OCI-LY7 (cell line): ENCODE measurements around the gene AGRN. TPM values are rescaled to one million over a fixed set of nuclear protein-coding genes. Genes with fewer than 3 reads are reported as not detected.

Experiments used
- BruUV-seq: library from RNA; stranded (reverse); fragments of 400-500 nt; replicated peaks from 2 replicates; lab custom pipeline; 2021; lab: Mats Ljungman, UMichigan
- CTCF ChIA-PET: fragments of 300-600 bp; sonication (Branson Sonifier 250); formaldehyde crosslinking; loops from one replicate; lab custom pipeline; 2022; ENCODE audit warnings: antibody characterized with exemption; ENCODE audit not compliant: unreplicated experiment; lab: Charles Lee
- POLR2A ChIA-PET: fragments of 300-600 bp; sonication (Branson Sonifier 250); formaldehyde crosslinking; loops from one replicate; lab custom pipeline; 2022; ENCODE audit warnings: antibody characterized with exemption; lab: Charles Lee
- DNase-seq: peaks from one replicate; pipeline ENCODE4 v3.0.0-alpha.2; 2015; ENCODE audit warnings: low spot score
- H2AFZ ChIP-seq: fragments of 200-600 bp; sonication (generic), shearing (Covaris generic); 2 replicates; pipeline ENCODE4 v1.6.1; 2014; ENCODE audit warnings: mild to moderate bottlenecking, antibody characterized with exemption, low read length, moderate library complexity
- H3K27ac ChIP-seq: fragments of 200-600 bp; sonication (generic); 2 replicates; pipeline ENCODE4 v1.5.1; 2014; ENCODE audit warnings: mixed run types, low read depth, mild to moderate bottlenecking, moderate library complexity, low read length, inconsistent platforms; ENCODE audit not compliant: poor library complexity, severe bottlenecking
- H3K36me3 ChIP-seq: fragments of 200-600 bp; sonication (generic); 2 replicates; pipeline ENCODE4 v1.6.1; 2014; ENCODE audit warnings: mild to moderate bottlenecking, antibody characterized with exemption, low read length, moderate library complexity, mixed read lengths; ENCODE audit not compliant: insufficient read depth
- H3K4me1 ChIP-seq: fragments of 200-600 bp; sonication (generic); 2 replicates; pipeline ENCODE4 v1.5.1; 2014; ENCODE audit warnings: mild to moderate bottlenecking, low read length; ENCODE audit not compliant: insufficient read depth, poor library complexity, severe bottlenecking
- H3K4me2 ChIP-seq: fragments of 200-600 bp; sonication (generic); 2 replicates; pipeline ENCODE4 v1.6.1; 2014; ENCODE audit warnings: mild to moderate bottlenecking, low read length
- H3K4me3 ChIP-seq: fragments of 200-600 bp; sonication (generic); 2 replicates; pipeline ENCODE4 v1.5.1; 2014; ENCODE audit warnings: mild to moderate bottlenecking, low read depth, low read length; ENCODE audit not compliant: poor library complexity, severe bottlenecking
- H3K79me2 ChIP-seq: fragments of 200-600 bp; sonication (generic); 2 replicates; pipeline ENCODE4 v1.6.1; 2016; ENCODE audit warnings: low read depth, mild to moderate bottlenecking, low read length, moderate library complexity, mixed read lengths; ENCODE audit not compliant: insufficient read depth
- H3K9me2 ChIP-seq: fragments of 200-600 bp; sonication (generic); 2 replicates; pipeline ENCODE4 v1.6.1; 2016; ENCODE audit warnings: mild to moderate bottlenecking, low read length, mixed read lengths; ENCODE audit not compliant: insufficient read depth
- H3K9me3 ChIP-seq: fragments of 200-600 bp; sonication (generic); 2 replicates; pipeline ENCODE4 v1.6.1; 2014; ENCODE audit warnings: mild to moderate bottlenecking, mixed run types, low read length, mixed read lengths
- H4K20me1 ChIP-seq: fragments of 200-600 bp; sonication (generic); 2 replicates; pipeline ENCODE4 v1.6.1; 2014; ENCODE audit warnings: mild to moderate bottlenecking, antibody characterized with exemption, low read length, moderate library complexity, mixed read lengths; ENCODE audit not compliant: insufficient read depth
- EZH2phosphoT487 ChIP-seq: fragments of 200-600 bp; sonication (generic); IDR thresholded peaks from 2 replicates; pipeline ENCODE4 v1.6.1; 2018; ENCODE audit warnings: low read depth, borderline replicate concordance, mild to moderate bottlenecking, mixed run types, antibody characterized with exemption, low read length, moderate library complexity, mixed read lengths
- intact Hi-C: fragments of 100-400 bp; cut with micrococcal nuclease; formaldehyde crosslinking; loops from one replicate; pipeline ENCODE4 v1.10.0; 2022; ENCODE audit not compliant: unreplicated experiment
- total RNA-seq, 2 experiments: library from RNA; depleted of rRNA in 1 of 2; stranded (reverse); fragments of >200 nt in 1 of 2; shearing (Covaris generic) in 1 of 2; gene quantifications; 2 replicates each; pipeline ENCODE4 v1.2.3, GENCODE V29; 2014 to 2022
- TF ChIP-seq, protein P1 (sequence below): fragments of 200-600 bp; sonication (generic); conservative IDR thresholded peaks from 2 replicates; pipeline ENCODE4 v1.5.1; 2014; ENCODE audit warnings: mild to moderate bottlenecking, antibody characterized with exemption, low read length, moderate library complexity, mixed read lengths

The AGRN gene
- total RNA-seq, 2 experiments from 2014 or later, result 2.7 to 9.1 TPM

DNA sequence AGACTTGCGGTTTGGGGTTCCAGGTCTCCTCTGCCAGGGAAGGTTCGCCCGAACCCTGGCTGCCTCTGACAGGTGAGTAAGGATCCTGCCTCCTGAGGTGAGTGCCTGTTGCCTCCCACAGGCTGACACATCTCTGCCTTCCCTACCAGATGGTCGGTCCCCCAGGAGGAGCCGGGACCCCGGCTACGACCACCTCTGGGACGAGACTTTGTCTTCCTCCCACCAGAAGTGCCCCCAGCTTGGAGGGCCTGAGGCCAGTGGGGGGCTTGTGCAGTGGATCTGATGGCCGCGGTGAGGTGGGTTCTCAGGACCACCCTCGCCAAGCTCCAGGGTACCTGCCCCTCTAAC, 45.7 kb upstream of the AGRN start:
- Histone ChIP-seq H4K20me1 (no peaks in the 10 kb centered on the region; the same call in 1 of the 2 replicates), H3K9me3 (no peaks in the 10 kb centered on the region), H3K4me2 (no peak overlapping the region), H3K4me1 (no peaks in the 10 kb centered on the region), H3K4me3 (no peak overlapping the region), H3K79me2 (no peaks in the 10 kb centered on the region), H3K27ac (no peak overlapping the region), H3K9me2 (no peaks in the 10 kb centered on the region), H3K36me3 (no peaks in the 10 kb centered on the region), H2AFZ (no peak overlapping the region)
- POLR2A ChIA-PET, result no interaction called here
- DNase-seq, result no peak
- no peak for TF ChIP-seq EZH2phosphoT487
- TF ChIP-seq, protein P1, sequence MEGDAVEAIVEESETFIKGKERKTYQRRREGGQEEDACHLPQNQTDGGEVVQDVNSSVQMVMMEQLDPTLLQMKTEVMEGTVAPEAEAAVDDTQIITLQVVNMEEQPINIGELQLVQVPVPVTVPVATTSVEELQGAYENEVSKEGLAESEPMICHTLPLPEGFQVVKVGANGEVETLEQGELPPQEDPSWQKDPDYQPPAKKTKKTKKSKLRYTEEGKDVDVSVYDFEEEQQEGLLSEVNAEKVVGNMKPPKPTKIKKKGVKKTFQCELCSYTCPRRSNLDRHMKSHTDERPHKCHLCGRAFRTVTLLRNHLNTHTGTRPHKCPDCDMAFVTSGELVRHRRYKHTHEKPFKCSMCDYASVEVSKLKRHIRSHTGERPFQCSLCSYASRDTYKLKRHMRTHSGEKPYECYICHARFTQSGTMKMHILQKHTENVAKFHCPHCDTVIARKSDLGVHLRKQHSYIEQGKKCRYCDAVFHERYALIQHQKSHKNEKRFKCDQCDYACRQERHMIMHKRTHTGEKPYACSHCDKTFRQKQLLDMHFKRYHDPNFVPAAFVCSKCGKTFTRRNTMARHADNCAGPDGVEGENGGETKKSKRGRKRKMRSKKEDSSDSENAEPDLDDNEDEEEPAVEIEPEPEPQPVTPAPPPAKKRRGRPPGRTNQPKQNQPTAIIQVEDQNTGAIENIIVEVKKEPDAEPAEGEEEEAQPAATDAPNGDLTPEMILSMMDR, result no peak
- BruUV-seq, result no TSS peak
- CTCF ChIA-PET, result interaction anchor here (0.6 kb wide), 1 partner anchor 15 kb away, joined by 3 read pairs; the partner anchor contains the start of gene NOC2L
- intact Hi-C loops, result no loop called here

DNA sequence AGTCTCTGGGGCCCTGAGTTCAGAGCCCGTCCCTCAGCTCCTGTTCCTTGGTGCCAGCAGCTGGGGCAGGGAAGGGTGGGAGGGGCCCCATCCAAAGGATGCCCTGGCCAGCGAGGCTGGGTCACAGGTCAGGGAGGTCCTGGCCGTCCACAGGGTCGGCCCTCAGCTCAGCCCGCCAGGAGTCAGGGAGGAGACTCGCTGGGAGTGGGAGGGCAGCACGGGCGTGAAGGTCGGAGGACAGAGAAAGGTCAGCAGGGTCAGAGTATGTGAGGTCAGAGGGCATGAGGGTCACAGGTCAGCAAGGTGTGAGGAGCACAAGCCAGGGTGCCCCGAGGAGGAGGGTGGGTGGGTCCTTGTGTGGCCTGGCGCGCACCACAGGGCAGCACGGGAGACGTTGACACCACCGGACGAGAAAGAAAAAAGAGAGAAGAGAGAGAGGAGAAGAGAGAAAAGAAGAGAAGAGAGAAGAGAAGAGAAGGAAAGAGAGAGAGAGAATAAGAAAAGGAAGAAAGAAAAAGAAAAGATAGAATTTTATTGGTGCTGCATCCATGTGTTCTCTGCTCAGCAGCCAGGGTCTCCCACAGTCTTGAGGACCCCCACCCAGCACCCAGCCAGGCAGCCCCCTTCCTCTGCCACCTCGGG, 45.1 kb upstream of the AGRN start:
- H3K4me1 ChIP-seq, result no peaks in the 10 kb centered on the region
- H3K9me3 ChIP-seq, result no peaks in the 10 kb centered on the region
- no peaks in the 10 kb centered on the region for H3K36me3 ChIP-seq
- no TSS peak for BruUV-seq
- TF ChIP-seq, protein P1, result no peak
- TF ChIP-seq EZH2phosphoT487, result no peak
- no peak for DNase-seq
- no peak overlapping the region for H3K4me2 ChIP-seq
- H3K79me2 ChIP-seq, result no peaks in the 10 kb centered on the region
- H4K20me1 ChIP-seq, result no peaks in the 10 kb centered on the region; the same call in 1 of the 2 replicates
- ChIA-PET POLR2A (no interaction called here), CTCF (interaction anchor here (0.6 kb wide), 1 partner anchor 16 kb away, joined by 3 read pairs; the partner anchor contains the start of gene NOC2L)
- intact Hi-C loops, result no loop called here
- no peaks in the 10 kb centered on the region for H3K9me2 ChIP-seq
- H3K27ac ChIP-seq, result no peak overlapping the region
- H2AFZ ChIP-seq, result no peak overlapping the region
- H3K4me3 ChIP-seq, result no peak overlapping the region

DNA sequence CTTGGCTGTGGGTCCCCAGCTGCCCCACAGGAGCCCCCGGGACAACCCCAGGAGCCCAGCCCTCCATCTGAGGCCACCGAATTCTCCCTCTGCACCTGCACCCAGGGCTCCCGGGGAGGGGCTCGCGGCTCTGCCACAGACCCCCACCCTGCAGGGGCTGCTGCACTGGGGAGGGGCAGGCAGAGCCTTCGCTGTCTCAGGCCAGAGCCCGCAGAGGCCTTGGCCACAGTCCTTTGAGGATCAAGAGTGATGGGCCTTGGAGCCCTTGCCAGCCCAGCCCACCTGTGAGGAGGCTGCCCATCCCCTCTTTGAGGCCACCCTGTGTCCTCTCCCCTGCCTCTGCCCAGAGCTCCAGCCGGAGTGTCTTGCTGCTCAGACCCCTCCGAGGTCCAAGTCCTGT, 44.6 kb upstream of the AGRN start:
- Histone ChIP-seq H3K4me1 (no peaks in the 10 kb centered on the region), H3K79me2 (no peaks in the 10 kb centered on the region), H3K9me2 (no peaks in the 10 kb centered on the region), H3K9me3 (no peaks in the 10 kb centered on the region), H3K4me2 (no peak overlapping the region), H4K20me1 (no peaks in the 10 kb centered on the region; the same call in 1 of the 2 replicates), H3K27ac (no peak overlapping the region), H3K4me3 (no peak overlapping the region), H2AFZ (no peak overlapping the region), H3K36me3 (no peaks in the 10 kb centered on the region)
- ChIA-PET POLR2A (no interaction called here), CTCF (no interaction called here)
- TF ChIP-seq, protein P1, result no peak
- TF ChIP-seq EZH2phosphoT487, result no peak
- intact Hi-C loops, result no loop called here
- no peak for DNase-seq
- no TSS peak for BruUV-seq
